Mesenchymal stem cell (in vitro differentiated cells and primary cell): ENCODE data around the gene NKX1-2. TPM values are rescaled to one million over a fixed set of nuclear protein-coding genes. Genes with fewer than 3 reads are reported as not detected.

Experiments used
- DNase-seq: peaks from one replicate; pipeline ENCODE4 v3.0.0-alpha.2; 2013
- H2AFZ ChIP-seq: one replicate; pipeline ENCODE4 v1.6.1; 2013; ENCODE audit warnings: low read depth, mild to moderate bottlenecking, control low read depth, inconsistent platforms, low read length, moderate library complexity
- H2AK5ac ChIP-seq: 2 replicates; pipeline ENCODE4 v1.6.1; 2013; ENCODE audit warnings: low read length, moderate library complexity, mild to moderate bottlenecking, inconsistent platforms; ENCODE audit not compliant: severe bottlenecking
- H2BK120ac ChIP-seq: one replicate; pipeline ENCODE4 v1.6.1; 2013; ENCODE audit warnings: low read depth, mild to moderate bottlenecking, inconsistent platforms, low read length, moderate library complexity
- H2BK12ac ChIP-seq, 2 experiments: one replicate each; pipeline ENCODE4 v1.6.1; 2013; ENCODE audit warnings: inconsistent platforms in 2 of 2, low read length in 2 of 2, mild to moderate bottlenecking in 2 of 2, moderate library complexity in 2 of 2, control low read depth in 1 of 2
- H2BK15ac ChIP-seq: one replicate; pipeline ENCODE4 v1.6.1; 2013; ENCODE audit warnings: mild to moderate bottlenecking, low read depth, inconsistent platforms; ENCODE audit not compliant: poor library complexity, severe bottlenecking
- H2BK5ac ChIP-seq: 2 replicates; pipeline ENCODE4 v1.6.1; 2013; ENCODE audit warnings: low read depth, mild to moderate bottlenecking, low read length, control low read depth, inconsistent platforms; ENCODE audit not compliant: poor library complexity, severe bottlenecking
- H3K14ac ChIP-seq, 2 experiments: one replicate each; pipeline ENCODE4 v1.6.1; 2013; ENCODE audit warnings: inconsistent platforms in 2 of 2, low read length in 2 of 2, control low read depth in 1 of 2, mild to moderate bottlenecking in 1 of 2, moderate library complexity in 1 of 2
- H3K18ac ChIP-seq, 2 experiments: one replicate each; pipeline ENCODE4 v1.6.1; 2013; ENCODE audit warnings: inconsistent platforms in 2 of 2, low read length in 2 of 2, control low read depth in 1 of 2, low read depth in 1 of 2, mild to moderate bottlenecking in 1 of 2
- H3K23ac ChIP-seq, 2 experiments: one replicate each; pipeline ENCODE4 v1.6.1; 2013; ENCODE audit warnings: inconsistent platforms in 2 of 2, low read length in 2 of 2, mild to moderate bottlenecking in 2 of 2, moderate library complexity in 2 of 2, control low read depth in 1 of 2
- H3K27ac ChIP-seq: 2 replicates; pipeline ENCODE4 v1.5.1; 2013; ENCODE audit warnings: mild to moderate bottlenecking, moderate library complexity, low read length, control low read depth, inconsistent platforms; ENCODE audit not compliant: poor library complexity, severe bottlenecking
- H3K27me3 ChIP-seq, 2 experiments: 2 replicates each; pipeline versions ENCODE4 v1.6.1 to v1.7.0; 2013; ENCODE audit warnings: low read length in 2 of 2, mild to moderate bottlenecking in 2 of 2, moderate library complexity in 2 of 2, control low read depth in 1 of 2, inconsistent platforms in 1 of 2; ENCODE audit not compliant: control insufficient read depth in 1 of 2, insufficient read depth in 1 of 2
- H3K36me3 ChIP-seq, 2 experiments: 2 replicates each; pipeline versions ENCODE4 v1.6.1 to v1.7.0; 2013; ENCODE audit warnings: low read length in 2 of 2, control low read depth in 1 of 2, inconsistent platforms in 1 of 2, low read depth in 1 of 2, mild to moderate bottlenecking in 1 of 2; ENCODE audit not compliant: insufficient read depth in 2 of 2, control insufficient read depth in 1 of 2
- H3K4ac ChIP-seq, 2 experiments: one replicate each; pipeline ENCODE4 v1.6.1; 2013; ENCODE audit warnings: inconsistent platforms in 2 of 2, low read length in 2 of 2, mild to moderate bottlenecking in 2 of 2, moderate library complexity in 2 of 2, control low read depth in 1 of 2, low read depth in 1 of 2
- H3K4me1 ChIP-seq: 2 replicates; pipeline ENCODE4 v1.6.1; 2013; ENCODE audit warnings: low read depth, low read length, control low read depth; ENCODE audit not compliant: control insufficient read depth, insufficient read depth
- H3K4me2 ChIP-seq: 2 replicates; pipeline ENCODE4 v1.6.1; 2013; ENCODE audit warnings: low read length, mild to moderate bottlenecking, inconsistent platforms; ENCODE audit not compliant: poor library complexity, severe bottlenecking
- H3K4me3 ChIP-seq, 2 experiments: 2 replicates each; pipeline versions ENCODE4 v1.5.1 to v1.7.0; 2013; ENCODE audit warnings: low read length in 2 of 2, mild to moderate bottlenecking in 2 of 2, control low read depth in 1 of 2, low read depth in 1 of 2; ENCODE audit not compliant: insufficient read depth in 1 of 2
- H3K79me1 ChIP-seq: replicated peaks from 2 replicates; pipeline ENCODE4 v1.6.1; 2013; ENCODE audit warnings: mild to moderate bottlenecking, control low read depth, low read length, inconsistent platforms; ENCODE audit not compliant: poor library complexity, severe bottlenecking
- H3K9ac ChIP-seq: 2 replicates; pipeline ENCODE4 v1.7.0; 2013; ENCODE audit warnings: mild to moderate bottlenecking, low read length, moderate library complexity
- H3K9me3 ChIP-seq: 2 replicates; pipeline ENCODE4 v1.7.0; 2013; ENCODE audit warnings: mild to moderate bottlenecking, low read length; ENCODE audit not compliant: control insufficient read depth
- H4K8ac ChIP-seq: one replicate; pipeline ENCODE4 v1.6.1; 2013; ENCODE audit warnings: inconsistent platforms, mild to moderate bottlenecking, low read length, moderate library complexity
- H4K91ac ChIP-seq: one replicate; pipeline ENCODE4 v1.6.1; 2013; ENCODE audit warnings: mild to moderate bottlenecking, low read length, inconsistent platforms
- WGBS: methylation state at CpG from one replicate; pipeline ENCODE4 v1.1.7; 2013; ENCODE audit warnings: mixed read lengths; 5-methylcytosine and 5-hydroxymethylcytosine counted together
- polyA plus RNA-seq, 2 experiments: library from polyadenylated mRNA; stranded (reverse); fragments of 200-250 nt; gene quantifications; one replicate each; pipeline ENCODE4 v1.2.3, GENCODE V29; 2013

NKX1-2 gene
- polyA plus RNA-seq (2013, experiment 1 of 2): not detected
- polyA plus RNA-seq (2013, experiment 2 of 2): not detected

- Histone ChIP-seq H4K8ac (no peak within 1 kb of the TSS), H3K4me2 (peak within 1 kb of the TSS; percentile 85), H2BK120ac (no peak within 1 kb of the TSS), H3K14ac (peak within 1 kb of the TSS in 1 of 2 experiments; percentile 39), H3K4ac (no peak within 1 kb of the TSS), H3K4me1 (peaks cover 27% of the 10 kb centered on the region), H2AK5ac (no peak within 1 kb of the TSS), H4K91ac (peak within 1 kb of the TSS; percentile 34), H2BK12ac (no peak within 1 kb of the TSS), H3K4me3 (peak within 1 kb of the TSS in 1 of 2 experiments; percentile 43), H3K79me1 (no peaks in the 10 kb centered on the region), H2BK15ac (no peak within 1 kb of the TSS), H3K27ac (no peak within 1 kb of the TSS), H3K9me3 (no peaks in the 10 kb centered on the region), H3K23ac (no peak within 1 kb of the TSS), H3K36me3 (no peaks in the 10 kb centered on the region), H3K27me3 (peaks cover 88 to 91% of the 10 kb centered on the region in 2 experiments), H2AFZ (no peak within 1 kb of the TSS), H3K9ac (no peak within 1 kb of the TSS), H2BK5ac (no peak within 1 kb of the TSS), H3K18ac (no peak within 1 kb of the TSS)
- no peak for DNase-seq
- WGBS: 7% methylated on average over 40 of the region's 57 CpGs
These were observed at the start of gene NKX1-2 for GRCh38 chr10:124450012-124450782. Gene NKX1-2, minus strand, starts transcription at chr10:124450035. Its CDS starts 92 bp downstream, at chr10:124449943.

- no peak overlapping the region for H3K4me2 ChIP-seq
- no peak for DNase-seq
- no peak overlapping the region for H2BK5ac ChIP-seq
- peaks cover 6% of the 10 kb centered on the region for H3K9me3 ChIP-seq
- H3K27me3 ChIP-seq: no peaks in the 10 kb centered on the region
- peaks cover 10% of the 10 kb centered on the region for H3K4me1 ChIP-seq
- no peak overlapping the region for H3K18ac ChIP-seq
- no peak overlapping the region for H2BK15ac ChIP-seq
- H3K36me3 ChIP-seq: peaks cover 8 to 27% of the 10 kb centered on the region in 2 experiments
- H3K4ac ChIP-seq: no peak overlapping the region
- H3K79me1 ChIP-seq: no peaks in the 10 kb centered on the region
- no peak overlapping the region for H2BK12ac ChIP-seq
- H2AK5ac ChIP-seq: no peak overlapping the region
- WGBS: 78% methylated on average over 8 of the region's 8 CpGs
- no peak overlapping the region for H3K9ac ChIP-seq
- no peak overlapping the region for H3K27ac ChIP-seq
- no peak overlapping the region for H2BK120ac ChIP-seq
- no peak overlapping the region for H3K14ac ChIP-seq
- H2AFZ ChIP-seq: no peak overlapping the region
- H3K23ac ChIP-seq: no peak overlapping the region
- no peak overlapping the region for H4K91ac ChIP-seq
- H3K4me3 ChIP-seq: no peak overlapping the region
- no peak overlapping the region for H4K8ac ChIP-seq
These were observed 48.2 kb upstream of the NKX1-2 start for GRCh38 chr10:124498056-124498455.

- Histone ChIP-seq H2AFZ (no peak overlapping the region), H3K4me1 (peaks cover 10% of the 10 kb centered on the region), H2BK120ac (no peak overlapping the region), H3K27me3 (no peaks in the 10 kb centered on the region), H3K4ac (no peak overlapping the region), H3K36me3 (peaks cover 8 to 27% of the 10 kb centered on the region in 2 experiments), H2BK15ac (no peak overlapping the region), H2BK12ac (no peak overlapping the region), H3K4me3 (no peak overlapping the region), H3K27ac (no peak overlapping the region), H4K8ac (no peak overlapping the region), H3K14ac (no peak overlapping the region), H2BK5ac (no peak overlapping the region), H3K79me1 (no peaks in the 10 kb centered on the region), H3K9me3 (peaks cover 6% of the 10 kb centered on the region), H3K4me2 (no peak overlapping the region), H3K23ac (no peak overlapping the region), H3K9ac (no peak overlapping the region), H3K18ac (no peak overlapping the region), H4K91ac (no peak overlapping the region), H2AK5ac (no peak overlapping the region)
- 78% methylated on average over 15 of the region's 15 CpGs for WGBS
- DNase-seq: no peak
These were observed 47.5 kb upstream of the NKX1-2 start for GRCh38 chr10:124497196-124497881.

- H3K4ac ChIP-seq: no peak overlapping the region
- DNase-seq: no peak
- no peak overlapping the region for H2BK12ac ChIP-seq
- H4K8ac ChIP-seq: no peak overlapping the region
- H3K27me3 ChIP-seq: no peaks in the 10 kb centered on the region
- H3K4me2 ChIP-seq: no peak overlapping the region
- H3K36me3 ChIP-seq: peaks cover 8 to 27% of the 10 kb centered on the region in 2 experiments
- H2BK5ac ChIP-seq: no peak overlapping the region
- no peak overlapping the region for H3K4me3 ChIP-seq
- H3K4me1 ChIP-seq: peaks cover 10% of the 10 kb centered on the region
- WGBS: 91% methylated on average over 24 of the region's 24 CpGs
- H3K23ac ChIP-seq: no peak overlapping the region
- H3K79me1 ChIP-seq: no peaks in the 10 kb centered on the region
- H2AK5ac ChIP-seq: no peak overlapping the region
- H4K91ac ChIP-seq: no peak overlapping the region
- H3K9ac ChIP-seq: no peak overlapping the region
- H3K27ac ChIP-seq: no peak overlapping the region
- H3K9me3 ChIP-seq: peaks cover 6% of the 10 kb centered on the region
- H2BK120ac ChIP-seq: no peak overlapping the region
- H2BK15ac ChIP-seq: no peak overlapping the region
- H3K18ac ChIP-seq: no peak overlapping the region
- H2AFZ ChIP-seq: no peak overlapping the region
- peak overlapping the region in 1 of 2 experiments; percentile 5 for H3K14ac ChIP-seq
These were observed 46.8 kb upstream of the NKX1-2 start for GRCh38 chr10:124496620-124497019.
